Measurements from ENCODE around the gene ABCB9.
"Not testable (repeated sequence)": the region's sequence is repeated elsewhere in the genome, so short reads cannot be mapped to it uniquely, and the experiment has no call there.

Gene ABCB9

DNA sequence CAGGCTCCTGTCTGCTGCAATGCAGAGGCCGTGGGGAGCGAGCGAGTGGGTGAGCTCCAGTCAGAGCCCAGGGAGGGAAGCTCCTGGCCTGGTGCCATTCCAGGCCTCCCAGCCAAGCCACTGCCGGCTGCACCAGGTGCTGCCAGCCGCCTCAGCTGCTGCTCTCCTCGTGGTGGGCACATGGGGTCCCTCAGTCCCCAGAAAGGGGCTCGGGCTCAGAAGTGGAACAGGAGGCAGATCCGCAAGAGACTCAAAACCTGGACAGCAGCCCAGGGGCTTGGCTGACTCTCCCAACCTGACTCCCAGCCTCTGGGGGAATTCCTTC is 2.4 kb downstream of the ABCB9 start:
- DNase-seq (ENCODE audit: low read depth), result no peak

DNA sequence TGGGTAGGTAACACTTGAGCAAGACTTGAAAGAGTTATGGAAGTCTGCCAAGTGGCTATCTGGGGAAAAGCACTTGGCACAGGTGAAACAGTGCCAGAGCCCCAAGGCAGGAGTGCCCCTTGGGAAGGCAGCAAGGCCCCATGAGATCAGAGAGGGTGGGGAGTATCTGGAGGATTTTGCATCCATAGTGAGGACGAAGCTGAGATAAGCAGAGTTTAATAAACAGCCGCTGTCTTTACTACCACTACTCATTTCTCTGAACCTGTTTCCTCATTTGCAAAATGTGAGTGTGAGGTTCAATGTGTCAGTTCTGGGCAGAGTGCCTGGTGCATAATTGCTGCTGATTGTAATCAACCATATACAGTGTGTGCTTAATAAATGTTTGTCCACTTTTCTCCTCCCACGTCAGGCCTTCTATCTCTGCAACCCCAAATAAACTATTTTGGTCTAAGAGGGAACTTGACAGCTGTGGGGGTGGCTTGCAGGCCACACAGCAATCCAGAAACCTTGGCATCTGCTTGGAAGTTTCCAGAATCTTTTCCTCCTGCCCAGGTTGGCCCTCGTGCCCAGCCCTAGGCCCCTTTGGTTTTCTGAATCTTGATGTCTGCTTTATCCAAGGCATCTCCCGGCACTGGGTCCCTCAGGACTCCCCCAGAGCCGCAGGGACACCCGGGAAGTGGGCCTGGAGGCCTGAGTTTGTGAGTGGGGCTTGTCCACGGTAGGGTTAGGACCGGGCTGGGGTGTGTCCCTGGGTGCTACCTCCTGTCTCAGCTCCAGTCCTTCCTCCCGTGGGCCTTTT is 4.5 kb downstream of the ABCB9 start:
- DNase-seq (ENCODE audit: low read depth), result no peak

DNA sequence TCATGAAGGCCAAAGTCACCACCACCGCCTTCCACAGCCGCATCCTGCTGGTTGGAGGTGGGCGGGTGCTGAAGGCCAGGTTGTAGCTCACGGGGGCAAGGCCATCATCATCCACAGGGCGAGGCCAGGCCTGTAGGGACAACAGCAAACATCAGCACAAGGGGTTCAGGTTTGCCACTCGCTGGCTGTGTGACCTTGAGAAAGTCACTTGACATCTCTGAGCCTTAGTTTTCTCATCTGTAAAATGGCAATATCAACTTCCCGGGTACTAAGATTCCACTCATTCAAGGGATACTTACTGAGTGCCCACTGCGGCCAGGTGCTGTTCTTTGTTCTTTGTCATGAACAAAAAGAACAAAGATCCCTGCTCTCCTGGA is 6.1 kb downstream of the ABCB9 start:
- no peak for DNase-seq (ENCODE audit: low read depth)

DNA sequence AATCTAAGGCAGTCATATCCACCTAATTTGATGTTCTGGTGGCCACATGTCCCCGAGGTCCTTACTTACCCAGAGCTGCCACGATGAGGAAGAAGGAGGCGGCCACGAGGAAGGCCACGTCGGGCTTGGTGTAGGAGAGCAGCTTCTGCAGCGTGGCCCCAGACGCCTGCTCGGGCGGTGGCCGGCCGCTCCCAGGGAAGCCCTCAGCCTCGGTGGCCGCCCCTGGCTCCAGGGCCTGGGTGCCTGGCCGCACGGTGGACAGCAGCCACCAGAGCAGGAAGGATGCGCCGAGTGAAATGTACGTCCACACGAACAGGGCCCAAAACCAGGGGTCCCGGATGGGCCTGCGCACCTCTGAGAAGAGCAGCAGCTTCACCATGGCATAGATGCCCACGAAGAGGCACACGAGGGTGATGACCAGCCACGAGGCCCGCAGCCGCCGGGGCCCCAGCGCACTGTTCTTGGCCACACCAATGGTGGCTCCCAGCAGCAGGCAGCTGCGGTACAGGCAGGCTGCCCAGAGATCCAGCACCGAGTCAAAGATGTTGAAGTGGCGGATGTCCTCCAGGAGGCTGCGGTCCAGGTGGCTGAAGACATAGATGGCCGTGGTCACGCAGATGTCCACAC is 6.6 kb downstream of the ABCB9 start:
- no peak for DNase-seq (ENCODE audit: low read depth)

DNA sequence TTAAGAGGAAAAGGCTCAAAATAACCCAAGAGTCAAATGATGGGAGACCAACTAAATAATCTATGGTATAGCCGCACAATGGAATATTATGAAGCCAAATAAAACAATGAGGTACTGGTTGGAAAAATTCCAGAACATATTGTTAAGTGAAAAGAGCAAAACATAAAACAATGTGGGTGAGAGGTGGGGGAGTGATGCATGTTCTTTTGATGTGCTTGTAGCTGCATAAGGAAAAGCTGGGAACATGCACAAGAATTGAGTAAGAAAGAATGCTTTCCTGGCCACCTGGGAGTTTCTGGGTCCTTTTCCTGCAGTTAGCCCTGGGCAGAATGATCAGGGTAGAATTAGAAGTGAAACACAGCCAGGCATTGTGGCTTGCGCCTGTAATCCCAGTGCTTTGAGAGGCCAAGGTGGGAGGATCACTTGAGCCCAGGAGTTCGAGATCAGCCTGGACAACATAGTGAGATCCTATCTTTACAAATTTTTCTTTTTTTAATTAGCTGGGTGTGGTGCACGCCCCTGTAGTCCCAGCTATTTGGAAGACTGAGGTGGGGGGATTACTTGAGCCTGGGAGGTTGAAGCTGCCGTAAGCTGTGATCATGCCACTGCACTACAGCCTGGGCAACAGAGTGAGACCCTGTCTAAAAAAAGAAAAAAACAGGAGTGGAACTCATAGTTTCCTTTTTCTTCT is 7.9 kb downstream of the ABCB9 start:
- no peak for DNase-seq (ENCODE audit: low read depth)

DNA sequence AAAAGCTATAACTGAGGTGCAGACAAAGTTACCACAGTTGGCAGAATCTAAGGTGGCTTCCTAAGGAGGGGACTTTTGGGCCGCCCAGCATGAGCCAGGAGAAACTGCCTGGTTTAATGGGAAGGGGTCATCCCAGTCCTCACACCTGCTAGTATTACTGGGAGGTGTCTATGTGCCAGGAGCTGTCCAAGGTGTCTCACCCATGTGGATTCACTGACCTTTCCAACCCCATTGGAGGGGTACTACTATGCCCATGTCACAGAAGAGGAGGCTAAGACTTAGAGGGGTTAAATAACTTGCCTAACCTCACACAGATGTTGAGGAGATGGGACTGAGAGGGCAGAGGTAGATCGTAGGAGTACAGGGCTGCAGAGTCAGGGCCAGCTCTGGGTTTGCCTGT is 10.2 kb downstream of the ABCB9 start:
- DNase-seq (ENCODE audit: low read depth), result no peak

DNA sequence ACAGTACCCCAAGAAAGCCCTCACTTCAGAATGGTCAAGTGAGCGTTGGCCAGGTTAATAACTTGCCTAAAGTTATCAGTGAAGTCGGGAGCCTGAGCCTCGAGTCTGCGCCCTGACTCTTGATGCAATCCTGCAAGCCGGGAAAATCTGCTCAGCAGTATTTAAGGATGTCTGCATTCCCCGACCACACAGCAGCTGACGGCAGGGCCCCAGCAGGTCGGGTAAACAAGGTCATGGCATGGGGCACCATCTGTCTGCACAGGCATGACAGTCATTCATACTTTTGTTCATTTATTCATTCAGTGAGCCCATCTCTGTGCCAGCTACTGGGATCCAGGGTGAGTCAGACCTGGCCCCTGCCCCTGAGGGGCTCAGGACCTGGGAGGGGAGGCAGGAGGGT is 11.1 kb downstream of the ABCB9 start:
- DNase-seq (ENCODE audit: low read depth), result no peak

DNA sequence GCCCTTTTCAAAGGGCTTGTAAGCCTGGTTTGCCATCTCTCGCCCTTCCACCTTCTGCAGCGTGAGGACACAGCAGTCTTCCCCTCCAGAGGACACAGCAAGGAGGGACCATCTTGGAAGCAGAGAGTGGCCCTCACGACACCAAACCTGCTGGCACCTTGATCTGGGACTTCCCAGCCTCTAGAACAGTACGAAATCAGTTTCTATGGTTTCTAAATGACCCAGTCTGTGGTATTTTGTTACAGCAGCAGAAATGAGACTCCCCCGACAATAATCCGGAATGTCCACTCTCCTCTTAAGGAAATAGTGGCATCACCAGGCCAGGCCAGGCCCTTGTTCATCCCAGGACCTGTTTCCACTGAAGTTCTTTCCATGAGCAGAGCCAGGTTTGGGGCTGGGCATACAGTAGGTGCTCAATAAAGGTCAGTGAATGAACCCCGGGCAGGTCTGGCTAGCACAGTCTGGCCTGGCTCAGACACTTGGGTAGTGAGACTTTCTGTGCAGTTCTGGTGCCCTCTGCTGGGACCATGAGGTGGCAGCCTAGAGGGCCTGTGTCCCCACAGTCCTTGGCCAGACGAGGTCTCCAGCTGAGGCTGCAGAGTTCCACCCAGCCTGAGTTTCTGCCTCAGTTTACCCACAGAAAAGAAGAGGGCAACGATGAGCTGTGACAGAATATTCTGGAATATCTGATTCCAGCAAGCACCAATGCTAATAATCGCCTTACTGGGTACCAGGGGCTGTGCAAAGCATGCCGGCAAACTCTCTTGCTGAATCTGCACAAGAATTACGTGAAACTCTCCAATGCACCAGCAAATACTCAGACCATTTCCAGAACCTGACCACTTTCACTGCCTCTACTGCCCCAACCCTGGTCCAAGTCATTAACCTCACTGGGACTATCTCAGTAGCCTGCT is 14.0 kb downstream of the ABCB9 start:
- peak; percentile 60 for DNase-seq (ENCODE audit: low read depth)

DNA sequence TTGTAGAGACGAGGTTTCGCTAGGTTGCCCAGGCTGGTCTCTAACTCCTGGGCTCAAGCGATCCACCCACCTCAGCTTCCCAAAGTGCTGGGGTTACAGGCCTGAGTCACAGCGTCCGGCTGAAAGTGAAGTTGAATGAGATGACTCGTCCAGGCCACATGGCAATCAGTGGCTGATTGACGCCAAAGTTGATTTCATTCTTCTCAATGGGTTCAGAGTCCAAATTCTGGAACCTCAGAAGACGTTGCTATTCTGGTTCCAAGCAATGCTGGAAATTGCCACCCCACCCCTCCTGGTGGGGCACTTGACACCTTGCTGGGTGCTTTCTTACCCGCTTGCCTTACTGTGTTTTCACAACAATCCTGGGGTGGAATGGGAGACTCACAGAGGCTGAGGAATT is 14.9 kb downstream of the ABCB9 start:
- no peak for DNase-seq (ENCODE audit: low read depth)

DNA sequence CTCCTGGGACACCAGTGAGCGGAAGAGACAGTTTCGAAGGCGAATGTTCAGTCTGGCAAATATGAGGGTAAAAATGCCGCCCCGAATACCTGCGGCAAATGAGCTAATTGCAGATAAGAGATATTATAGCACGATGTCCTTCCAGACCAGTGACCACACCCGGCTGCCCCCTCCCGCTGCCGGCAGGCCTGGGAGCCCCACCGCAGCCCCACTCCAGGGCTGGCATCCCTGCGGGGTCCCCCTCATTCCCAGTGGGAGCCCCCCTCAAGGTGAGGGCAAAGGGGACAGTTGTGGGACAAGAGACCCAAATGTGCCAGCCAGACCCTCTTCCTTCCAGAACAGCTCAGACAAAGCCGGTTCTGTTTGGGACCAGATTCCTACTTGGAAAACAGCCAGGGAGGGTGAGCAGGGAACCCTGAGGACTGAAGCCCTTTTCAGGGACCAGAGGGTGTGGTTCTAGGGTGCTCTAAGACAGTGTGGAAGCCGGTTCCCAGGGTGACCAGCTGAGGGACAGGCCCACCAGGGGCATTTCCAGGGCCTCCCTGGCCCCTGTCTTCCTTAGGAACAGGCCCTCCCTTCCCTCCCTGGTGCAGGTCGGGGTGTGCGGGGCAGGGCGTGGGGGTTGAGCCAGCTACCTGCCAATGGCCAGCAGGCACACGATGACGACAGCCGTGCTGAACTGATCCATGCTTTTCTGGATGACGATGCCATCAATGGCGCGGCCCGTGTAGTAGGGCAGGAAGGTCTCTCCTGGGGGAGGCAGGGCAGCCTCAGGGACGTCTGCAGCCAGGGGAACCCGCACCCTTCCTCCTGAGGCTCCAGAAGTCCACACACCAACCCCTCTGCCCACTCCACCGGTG is 16.2 kb downstream of the ABCB9 start:
- no peak for DNase-seq (ENCODE audit: low read depth)

DNA sequence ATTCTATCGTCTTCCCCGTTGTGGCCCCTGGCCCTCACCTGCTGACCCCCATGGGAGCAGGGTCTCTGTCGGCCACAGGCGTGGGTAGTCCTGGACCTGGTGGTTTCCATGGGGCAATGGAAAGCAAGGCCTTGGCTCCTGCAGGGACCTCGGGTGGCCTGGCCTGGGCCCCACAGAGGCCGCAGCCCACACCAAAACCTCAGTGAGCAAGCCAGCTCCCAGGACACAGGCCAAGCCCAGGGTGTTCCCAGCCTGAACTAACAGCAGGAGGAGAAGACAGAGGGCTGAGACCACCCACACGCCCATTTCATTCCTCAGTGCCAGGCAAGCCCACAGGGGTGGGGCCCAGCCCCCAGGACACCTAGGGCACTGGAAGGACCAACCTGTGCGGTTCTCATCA is 16.9 kb downstream of the ABCB9 start:
- no peak for DNase-seq (ENCODE audit: low read depth)

DNA sequence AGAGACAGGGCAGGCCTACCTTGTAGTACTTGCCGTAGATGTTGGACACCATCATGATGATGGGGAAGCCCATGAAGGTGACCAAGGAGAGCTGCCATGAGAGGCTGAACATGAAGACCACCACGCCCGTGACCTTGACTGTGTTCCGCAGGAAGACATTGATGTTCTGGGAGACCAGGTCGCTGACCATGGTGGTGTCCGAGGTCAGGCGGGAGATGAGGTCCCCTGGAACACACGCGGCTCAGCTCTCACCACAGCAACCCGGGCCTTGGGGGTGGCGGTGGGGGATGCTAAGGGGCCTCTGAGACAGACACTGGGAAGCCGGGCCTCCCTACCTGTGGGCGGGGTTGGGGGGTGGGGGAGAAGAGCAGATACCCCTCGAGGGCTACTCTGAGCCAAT is 17.7 kb downstream of the ABCB9 start:
- no peak for DNase-seq (ENCODE audit: low read depth)

DNA sequence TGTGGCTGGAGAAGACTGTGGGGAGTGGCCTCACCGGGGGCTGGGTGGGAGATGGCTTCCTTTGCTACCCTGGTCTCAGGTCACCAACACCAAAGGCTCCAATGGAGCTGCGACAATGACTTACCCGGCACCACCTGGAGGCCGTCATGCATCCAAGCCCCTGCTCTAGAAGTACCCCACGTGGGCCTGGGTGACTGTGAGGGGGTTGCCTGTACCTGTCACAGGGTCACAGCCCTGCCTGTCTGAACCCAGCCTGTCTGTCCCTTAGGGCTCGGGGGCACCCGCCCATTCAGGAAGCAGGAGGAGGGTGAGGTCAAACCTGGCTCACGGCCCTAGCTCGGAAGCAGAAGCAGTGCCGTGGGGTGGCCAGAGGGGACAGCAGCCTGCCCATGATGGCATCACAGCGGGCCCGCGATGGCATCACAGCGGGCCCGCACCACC is 18.9 kb downstream of the ABCB9 start:
- DNase-seq (ENCODE audit: low read depth), result no peak

DNA sequence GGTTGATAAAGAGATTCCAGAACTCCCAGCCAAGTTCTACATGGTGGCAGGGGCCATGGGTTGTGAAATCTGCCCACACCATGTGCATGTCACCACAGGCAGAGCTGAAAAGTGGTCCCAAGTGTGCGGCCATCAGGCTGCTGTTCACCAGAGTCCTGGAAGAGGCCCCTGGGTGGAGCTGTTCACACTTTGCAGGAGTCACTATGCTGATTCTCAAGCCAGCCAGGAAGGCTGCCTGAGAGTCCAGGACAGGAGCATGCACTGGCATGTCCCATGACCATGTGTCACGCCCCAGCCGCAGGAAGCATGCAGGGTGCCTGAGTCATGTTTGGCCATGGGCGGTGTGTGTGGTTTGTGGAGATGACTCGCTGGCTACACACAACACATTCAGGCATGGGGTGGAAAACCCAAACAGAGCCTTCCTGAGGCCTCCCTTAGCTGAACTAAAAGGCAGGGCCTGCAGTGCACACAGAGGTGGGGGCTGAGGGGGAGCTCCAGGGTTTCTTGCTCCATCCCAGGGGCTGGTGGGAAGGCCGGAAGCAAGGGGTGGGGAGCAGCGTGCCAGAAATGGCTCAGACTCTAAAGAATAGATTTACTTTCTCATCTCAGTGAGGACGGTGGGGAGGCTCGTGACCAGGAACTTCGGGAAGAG is 19.4 kb downstream of the ABCB9 start:
- DNase-seq (ENCODE audit: low read depth), result peak; percentile 79

DNA sequence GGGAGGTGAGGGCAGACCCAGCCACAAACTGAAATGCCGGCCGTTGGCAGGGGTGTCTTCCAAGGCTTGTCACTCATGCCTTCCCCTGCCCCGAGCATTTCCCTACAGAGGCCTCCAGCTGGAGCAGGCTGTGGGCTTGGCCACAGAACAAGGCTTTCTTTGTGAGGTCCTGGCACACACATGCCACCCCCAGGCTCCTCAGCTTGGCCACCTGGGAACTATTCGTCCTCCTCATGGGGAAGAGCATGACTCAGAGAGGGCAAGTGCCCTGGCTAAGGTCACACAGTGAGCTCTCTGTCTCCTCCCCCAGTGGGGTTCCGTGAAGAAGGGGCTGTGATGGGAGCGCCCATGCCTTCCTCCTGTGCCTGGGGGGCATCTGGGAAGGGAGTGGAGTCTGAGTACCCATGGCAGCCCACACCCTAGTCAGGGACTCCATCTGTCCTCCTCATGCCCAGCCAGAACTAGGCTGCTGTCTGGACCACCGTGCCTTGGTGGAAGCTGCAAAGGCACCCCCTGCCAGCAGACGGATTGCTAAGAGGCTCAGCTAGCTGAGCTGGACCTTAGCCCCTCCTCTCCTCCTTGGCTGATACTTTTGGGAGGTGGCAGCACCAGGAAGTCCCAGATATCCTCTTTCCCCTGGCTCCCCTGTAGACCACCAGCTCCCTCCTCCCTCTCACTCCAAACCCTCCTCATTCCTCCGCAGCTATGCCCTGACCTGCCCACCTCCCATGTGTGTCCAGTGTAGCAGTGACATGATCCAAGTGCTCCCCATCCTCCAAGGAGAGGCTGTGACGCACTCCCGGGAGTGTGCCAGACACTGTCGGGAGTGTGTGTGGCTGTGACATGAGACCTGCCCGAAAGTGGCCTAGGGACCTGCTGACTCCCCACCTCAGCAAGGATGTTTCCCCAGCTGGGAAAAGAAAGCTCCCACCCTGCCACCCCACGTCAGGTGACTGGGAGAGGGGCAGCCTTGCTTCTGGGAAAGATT is 21.4 kb downstream of the ABCB9 start:
- no peak for DNase-seq (ENCODE audit: low read depth)

DNA sequence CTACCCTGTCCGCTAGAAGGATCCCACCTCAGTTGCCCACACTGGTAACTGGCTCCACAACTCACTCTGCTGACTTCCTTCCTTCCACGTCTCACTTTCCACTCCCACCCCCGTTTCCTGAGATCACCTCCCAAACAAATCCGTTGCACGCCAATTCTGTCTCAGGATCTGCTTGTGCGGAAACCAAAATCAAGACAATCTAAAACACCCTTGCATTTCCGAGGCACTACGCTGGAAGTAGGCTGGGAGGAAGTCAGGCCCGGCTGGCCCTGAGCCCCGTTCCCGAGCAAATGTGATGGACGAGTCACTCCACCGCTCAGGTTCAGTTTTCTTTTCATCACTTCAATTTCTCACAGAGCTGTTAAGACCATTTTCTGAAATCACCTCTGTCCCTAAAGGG is 23.1 kb downstream of the ABCB9 start:
- no peak for DNase-seq (ENCODE audit: low read depth)

DNA sequence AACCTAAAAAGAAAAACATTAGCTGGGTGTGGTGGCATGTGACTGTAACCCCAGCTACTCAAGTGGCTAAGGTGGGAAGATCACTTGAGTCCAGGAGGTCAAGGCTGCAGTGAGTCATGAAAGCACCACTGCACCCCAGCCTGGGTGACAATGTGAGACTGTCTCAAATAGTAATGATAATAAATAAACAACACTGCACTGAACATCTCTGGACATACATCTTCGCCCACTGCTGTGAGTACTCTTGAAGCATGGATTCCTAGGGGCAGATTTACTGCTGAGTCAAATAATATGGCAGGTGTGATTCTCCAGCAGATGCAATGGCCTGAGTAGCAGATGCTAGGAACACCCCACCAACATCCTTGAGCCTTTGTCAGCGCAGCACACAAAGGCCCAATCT is 23.6 kb downstream of the ABCB9 start:
- no peak for DNase-seq (ENCODE audit: low read depth)

DNA sequence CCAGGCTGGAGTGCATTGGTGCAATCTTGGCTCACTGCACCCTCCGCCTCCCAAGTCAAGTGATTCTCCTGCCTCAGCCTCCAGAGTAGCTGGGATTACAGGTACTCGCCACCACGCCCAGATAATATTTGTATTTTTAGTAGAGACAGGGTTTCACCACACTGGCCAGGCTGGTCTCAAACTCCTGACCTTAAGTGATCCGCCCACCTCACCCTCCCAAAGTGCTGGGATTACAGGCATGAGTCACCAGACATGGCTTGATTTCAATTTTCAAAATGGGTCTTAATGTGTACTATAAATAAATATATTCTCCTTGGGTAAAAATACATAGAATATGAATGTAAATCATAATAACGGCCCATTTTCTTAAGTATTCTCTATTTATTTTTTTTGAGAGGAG is 24.9 kb downstream of the ABCB9 start:
- not testable (repeated sequence) for DNase-seq (ENCODE audit: low read depth)

DNA sequence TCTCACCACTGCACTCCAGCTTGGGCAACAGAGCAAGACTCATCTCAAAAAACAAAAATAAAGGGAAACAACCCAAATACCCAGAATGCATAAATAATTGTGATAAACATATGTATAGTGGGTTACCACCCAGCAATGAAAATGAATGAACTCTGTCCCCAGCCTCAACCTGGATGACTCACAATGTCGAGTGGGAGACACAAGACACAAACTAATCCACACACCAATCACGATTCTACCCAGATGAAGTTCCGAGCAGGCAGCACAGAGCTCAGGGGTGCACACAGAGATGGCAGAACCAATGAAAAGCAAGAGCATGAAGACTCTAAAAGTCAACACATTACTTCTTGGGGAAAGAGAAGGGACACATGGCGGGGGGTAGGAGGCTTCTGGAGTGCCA is 27.1 kb downstream of the ABCB9 start:
- DNase-seq (ENCODE audit: low read depth), result no peak

DNA sequence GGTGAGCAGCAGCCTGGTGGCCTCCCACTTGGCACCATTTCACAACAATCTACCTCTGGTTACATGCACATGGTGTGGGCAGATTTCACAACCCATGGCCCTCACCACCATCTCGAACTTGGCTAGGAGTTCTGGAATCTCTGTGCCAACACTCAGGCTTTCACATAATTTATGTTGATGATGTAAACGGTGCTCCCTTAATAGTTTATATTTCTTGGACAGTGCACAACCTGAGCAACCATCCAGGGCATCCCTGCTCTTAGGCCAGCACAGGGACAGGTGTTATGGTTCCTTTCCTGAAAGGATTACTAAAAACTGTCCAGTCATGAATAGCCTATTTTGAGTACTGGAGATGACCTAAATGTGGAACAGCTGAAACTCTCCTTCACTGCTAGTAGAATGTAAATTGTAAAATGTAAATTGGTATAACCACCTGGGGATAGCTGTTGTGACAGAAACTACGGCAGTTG is 28.6 kb downstream of the ABCB9 start:
- no peak for DNase-seq (ENCODE audit: low read depth)
